GM12801 (cell line): ENCODE measurements around the gene ENTPD2.

Experiments used
- TF ChIP-seq, protein P1 (sequence below): IDR thresholded peaks from one replicate; pipeline ENCODE4 v1.5.1; 2011; ENCODE audit warnings: control low read depth; ENCODE audit not compliant: insufficient read length; ENCODE audit errors: extremely low read depth

ENTPD2 gene

DNA sequence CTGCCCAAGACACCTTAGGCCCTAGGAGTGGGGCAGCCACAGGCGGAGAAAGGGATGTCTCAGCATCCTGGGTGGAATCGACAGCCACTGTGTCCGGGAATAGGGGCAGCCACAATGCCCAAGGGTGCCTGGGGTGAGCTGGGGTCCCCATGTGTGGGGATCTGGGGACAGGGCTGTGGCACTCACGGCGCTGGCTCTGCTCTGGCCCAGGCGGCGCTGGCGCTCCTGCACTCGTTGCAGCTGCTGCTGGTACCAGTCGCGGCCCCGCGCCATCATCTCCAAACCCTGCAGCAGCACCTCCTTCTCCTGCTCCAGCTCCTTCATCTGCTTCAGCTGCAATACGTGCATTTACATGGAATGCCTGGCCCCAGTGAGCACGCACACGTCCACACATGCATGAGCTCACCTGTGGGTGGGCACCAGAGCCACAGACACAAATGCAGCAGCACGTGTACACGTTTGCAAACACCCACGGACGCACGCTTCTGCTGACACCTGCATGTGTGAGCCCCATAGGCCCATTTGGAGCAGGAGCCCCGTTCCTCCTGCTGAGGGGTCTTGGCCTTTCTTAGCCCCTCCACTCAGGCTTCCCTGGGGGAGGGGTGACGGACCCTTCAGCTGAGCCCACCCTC lies 11.6 kb upstream of the ENTPD2 start:
- TF ChIP-seq, protein P1, sequence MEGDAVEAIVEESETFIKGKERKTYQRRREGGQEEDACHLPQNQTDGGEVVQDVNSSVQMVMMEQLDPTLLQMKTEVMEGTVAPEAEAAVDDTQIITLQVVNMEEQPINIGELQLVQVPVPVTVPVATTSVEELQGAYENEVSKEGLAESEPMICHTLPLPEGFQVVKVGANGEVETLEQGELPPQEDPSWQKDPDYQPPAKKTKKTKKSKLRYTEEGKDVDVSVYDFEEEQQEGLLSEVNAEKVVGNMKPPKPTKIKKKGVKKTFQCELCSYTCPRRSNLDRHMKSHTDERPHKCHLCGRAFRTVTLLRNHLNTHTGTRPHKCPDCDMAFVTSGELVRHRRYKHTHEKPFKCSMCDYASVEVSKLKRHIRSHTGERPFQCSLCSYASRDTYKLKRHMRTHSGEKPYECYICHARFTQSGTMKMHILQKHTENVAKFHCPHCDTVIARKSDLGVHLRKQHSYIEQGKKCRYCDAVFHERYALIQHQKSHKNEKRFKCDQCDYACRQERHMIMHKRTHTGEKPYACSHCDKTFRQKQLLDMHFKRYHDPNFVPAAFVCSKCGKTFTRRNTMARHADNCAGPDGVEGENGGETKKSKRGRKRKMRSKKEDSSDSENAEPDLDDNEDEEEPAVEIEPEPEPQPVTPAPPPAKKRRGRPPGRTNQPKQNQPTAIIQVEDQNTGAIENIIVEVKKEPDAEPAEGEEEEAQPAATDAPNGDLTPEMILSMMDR, result no peak

DNA sequence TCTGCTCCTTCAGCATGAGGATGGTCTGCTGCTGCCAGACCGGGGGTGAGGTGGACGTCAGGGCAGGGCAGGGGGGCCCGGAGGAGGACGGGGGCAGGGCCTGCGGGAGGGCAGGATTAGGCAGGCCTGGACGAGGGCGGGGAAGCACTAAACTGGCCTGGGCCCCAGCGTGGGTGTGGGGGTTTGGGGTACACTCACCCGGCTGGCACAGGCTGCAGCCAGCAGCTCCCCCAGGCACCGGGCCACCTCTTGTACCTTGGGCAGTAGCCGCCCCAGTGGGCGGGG lies 11.0 kb upstream of the ENTPD2 start:
- TF ChIP-seq, protein P1, result no peak

DNA sequence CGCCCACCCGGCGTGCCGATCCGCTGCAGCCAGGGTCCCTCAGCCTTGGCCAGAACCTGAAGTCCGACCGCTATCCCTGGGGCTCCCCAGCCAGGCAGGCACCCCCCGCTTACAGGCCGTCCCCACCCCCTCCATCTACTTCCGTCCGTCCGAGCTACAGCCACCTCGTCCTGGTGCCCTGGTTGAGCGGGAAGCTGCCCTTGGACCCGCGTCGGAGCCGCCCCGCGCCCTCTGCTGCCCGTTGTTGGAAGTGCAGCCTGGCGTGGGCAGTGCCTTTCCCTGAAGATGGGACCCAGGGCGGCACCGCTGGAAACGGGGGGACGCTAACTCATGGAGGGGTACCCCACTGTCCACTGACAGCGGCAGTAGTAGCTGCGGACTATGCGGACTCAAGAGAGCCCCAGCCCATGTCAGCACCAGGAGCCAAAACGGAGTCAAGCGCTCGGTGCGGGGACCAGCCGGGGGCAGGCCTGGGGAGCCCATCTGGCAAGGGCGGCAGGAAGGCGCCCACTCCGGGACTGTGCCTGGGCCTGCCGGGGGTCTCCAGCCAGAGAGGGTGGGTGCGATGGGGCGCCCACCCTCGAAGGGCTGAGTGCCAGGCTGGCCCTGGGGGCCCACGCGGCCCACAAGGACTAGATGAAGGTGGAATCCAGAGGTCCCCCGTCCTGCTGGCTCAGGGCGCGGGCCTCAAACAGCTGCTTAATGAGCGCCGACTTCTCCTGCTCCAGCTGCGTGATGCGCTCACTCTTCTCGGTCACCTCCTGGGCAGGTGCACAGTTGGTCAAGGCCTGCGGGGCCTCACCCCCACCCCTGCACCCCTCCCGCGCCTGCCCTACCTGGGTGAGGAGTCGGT lies 10.4 kb upstream of the ENTPD2 start:
- TF ChIP-seq, protein P1, result no peak

DNA sequence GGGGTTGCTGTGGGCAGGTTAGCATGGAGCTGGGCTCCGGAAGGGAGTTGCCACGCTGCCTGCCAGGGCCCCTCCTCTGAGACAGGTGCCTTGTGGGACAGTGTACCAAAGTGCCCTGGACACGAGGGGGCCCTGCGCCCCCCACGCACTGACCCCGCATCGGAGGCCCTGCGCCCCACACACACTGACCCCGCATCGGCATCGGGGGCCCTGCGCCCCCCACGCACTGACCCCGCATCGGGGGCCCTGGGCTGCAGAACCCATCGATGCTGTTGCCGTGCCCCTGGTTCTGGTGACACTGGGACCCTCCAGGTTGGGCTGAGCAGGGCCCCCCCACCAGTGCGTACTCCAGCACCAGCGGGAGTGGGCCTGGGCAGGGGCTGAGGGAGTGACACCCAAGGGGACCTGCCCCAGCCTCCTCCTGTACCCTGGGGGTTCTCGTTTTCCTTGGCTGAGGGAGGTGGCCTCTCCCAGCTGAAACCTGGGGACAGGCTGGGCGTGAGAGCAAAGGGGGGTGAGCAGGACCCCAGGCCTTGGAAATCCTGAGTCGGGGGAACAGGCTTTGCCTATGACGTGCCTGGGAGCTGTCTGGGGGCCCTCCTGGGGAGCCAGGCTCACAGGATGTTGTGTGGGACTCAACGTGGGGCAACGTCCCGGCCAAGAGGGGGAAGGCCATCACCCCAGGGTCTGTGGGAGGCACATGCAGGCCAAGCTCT lies 9.6 kb upstream of the ENTPD2 start:
- TF ChIP-seq, protein P1, result no peak

DNA sequence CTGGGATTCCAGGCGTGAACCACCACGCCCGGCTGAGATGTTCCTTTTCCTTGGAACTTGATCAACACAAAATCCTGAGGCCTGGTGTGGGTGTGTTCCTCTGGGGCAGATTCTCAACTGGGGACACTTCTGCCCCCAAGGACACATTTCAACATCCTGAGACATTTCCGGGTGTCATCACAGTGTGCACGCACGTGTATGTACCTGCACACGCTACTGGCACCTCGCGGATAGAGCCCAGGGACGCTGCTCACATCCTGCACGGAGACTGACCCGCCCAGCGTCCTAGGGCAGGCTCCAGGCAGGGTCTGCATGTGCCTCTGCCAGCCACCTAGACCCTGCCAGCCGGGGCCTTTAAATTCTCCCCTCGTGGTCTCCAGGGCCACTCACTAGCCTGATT lies 8.5 kb upstream of the ENTPD2 start:
- TF ChIP-seq, protein P1, result no peak

DNA sequence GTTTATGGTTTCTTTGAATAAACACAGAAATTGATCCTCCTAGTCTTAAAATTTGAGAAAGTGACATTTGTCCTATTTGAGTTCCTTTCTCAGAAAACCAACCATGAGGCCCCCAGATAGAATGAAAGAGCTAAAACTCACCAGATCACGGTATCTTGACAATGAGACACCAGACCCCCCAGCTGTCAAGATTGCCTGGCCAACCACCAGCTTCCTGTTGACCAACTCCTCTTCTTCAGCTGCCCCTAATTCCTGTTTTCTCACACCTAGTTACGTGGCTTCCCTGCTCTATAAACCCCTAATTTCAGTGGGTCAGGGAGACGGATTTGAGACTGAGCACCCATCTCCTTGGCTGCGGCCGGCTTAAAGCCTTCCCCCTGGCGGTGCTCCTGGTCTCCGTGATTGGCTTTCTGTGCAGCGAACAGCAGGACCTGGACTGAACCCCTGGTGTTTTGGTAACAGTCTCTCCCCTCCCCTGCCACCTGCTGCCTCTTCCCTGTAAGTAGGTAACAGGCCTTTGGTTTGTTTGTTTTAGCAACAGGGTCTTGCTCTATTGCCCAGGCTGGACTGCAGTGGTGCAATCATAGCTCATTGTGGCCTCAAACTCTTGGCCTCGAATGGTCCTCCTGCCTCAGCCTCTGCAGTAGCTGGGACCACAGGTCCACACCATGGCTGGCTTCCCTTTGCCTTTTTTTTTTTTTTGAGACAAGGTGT lies 4.8 kb upstream of the ENTPD2 start:
- TF ChIP-seq, protein P1, result no peak

DNA sequence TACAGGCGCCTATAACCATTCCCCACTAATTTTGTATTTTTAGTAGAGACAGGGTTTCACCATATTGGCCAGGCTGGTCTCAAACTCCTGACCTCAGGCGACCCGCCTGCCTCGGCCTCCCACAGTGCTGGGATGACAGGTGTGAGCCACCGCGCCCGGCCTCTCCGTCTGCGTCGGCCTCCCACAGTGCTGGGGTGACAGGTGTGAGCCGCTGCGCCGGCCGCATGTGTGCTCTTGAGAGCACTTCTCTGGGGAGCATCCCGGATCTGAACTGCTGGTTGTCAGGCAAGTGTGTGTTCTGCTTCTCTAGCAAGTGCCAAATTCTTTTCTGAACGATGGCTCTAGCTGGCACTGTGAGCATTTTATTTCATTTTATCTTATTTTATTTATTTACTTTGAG lies 3.7 kb upstream of the ENTPD2 start:
- TF ChIP-seq, protein P1, result no peak
